ENCODE measurements around the gene EIF1B. TPM values are rescaled to one million over a fixed set of nuclear protein-coding genes. Genes with fewer than 3 reads are reported as not detected.

EIF1B gene
- polyA plus RNA-seq, 1 experiment = 18.6 TPM

DNA sequence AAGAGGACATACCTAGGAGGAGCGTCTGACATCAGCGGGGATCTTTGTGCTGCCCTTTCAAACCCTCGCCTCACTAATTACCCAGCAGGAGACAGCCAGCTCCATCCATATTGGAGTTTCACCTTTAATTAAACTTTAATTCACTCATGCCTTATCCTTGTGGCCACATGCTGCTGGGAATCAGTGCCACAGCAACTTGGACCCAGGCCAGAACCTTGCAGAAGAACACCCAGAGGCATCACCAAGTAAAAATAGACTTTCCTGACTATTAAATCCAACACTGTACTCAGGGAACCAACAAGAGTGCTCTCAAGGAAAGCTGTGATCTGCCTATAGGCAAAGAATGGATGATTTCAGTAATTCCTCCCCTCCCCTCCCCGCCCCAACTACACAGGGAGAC, 23.9 kb downstream of the EIF1B start:
- Histone ChIP-seq H3K27me3 (ENCODE audit: control insufficient read depth, insufficient read depth, low read length) (no peaks in the 10 kb centered on the region), H3K4me3 (ENCODE audit: low read depth, low read length) (no peak overlapping the region), H3K36me3 (ENCODE audit: control insufficient read depth, insufficient read depth, low read length) (no peaks in the 10 kb centered on the region)
- TF ChIP-seq, protein P1, sequence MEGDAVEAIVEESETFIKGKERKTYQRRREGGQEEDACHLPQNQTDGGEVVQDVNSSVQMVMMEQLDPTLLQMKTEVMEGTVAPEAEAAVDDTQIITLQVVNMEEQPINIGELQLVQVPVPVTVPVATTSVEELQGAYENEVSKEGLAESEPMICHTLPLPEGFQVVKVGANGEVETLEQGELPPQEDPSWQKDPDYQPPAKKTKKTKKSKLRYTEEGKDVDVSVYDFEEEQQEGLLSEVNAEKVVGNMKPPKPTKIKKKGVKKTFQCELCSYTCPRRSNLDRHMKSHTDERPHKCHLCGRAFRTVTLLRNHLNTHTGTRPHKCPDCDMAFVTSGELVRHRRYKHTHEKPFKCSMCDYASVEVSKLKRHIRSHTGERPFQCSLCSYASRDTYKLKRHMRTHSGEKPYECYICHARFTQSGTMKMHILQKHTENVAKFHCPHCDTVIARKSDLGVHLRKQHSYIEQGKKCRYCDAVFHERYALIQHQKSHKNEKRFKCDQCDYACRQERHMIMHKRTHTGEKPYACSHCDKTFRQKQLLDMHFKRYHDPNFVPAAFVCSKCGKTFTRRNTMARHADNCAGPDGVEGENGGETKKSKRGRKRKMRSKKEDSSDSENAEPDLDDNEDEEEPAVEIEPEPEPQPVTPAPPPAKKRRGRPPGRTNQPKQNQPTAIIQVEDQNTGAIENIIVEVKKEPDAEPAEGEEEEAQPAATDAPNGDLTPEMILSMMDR (IDR thresholded peaks at IDR 0.05; ENCODE audit: insufficient read depth, low read depth, low read length) = no peak
- ChIA-PET CTCF (interaction anchor here (1.4 kb wide), 1 partner anchor 252 kb away, joined by 3 read pairs; no protein-coding TSS in a partner anchor), POLR2A (no interaction called here)
- DNase-seq (ENCODE audit: low read depth) = no peak

DNA sequence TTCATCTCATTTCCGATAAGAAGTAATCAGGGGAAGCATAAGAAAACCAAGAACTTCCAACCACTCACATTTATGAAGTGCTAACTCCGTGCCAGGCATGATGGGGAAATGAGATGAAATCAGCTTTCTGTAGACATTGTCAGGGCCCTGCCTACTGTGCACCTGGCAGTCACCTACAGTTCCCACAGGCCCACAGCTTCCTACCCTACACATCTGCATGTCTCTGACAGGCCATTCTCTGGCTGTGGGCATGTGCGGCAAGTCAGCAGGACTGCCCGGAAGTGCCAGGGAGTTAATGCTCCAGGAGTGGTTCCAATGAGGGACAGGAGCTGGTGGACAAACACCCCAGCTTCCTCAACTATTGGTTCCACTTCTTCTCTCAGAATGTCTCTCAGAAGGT, 24.3 kb downstream of the EIF1B start:
- Histone ChIP-seq H3K36me3 (ENCODE audit: control insufficient read depth, insufficient read depth, low read length) (no peaks in the 10 kb centered on the region), H3K4me3 (ENCODE audit: low read depth, low read length) (no peak overlapping the region), H3K27me3 (ENCODE audit: control insufficient read depth, insufficient read depth, low read length) (no peaks in the 10 kb centered on the region)
- CTCF ChIA-PET = interaction anchor here (1.4 kb wide), 1 partner anchor 251 kb away, joined by 3 read pairs; no protein-coding TSS in a partner anchor
- TF ChIP-seq, protein P1 (IDR thresholded peaks at IDR 0.05; ENCODE audit: insufficient read depth, low read depth, low read length) = no peak
- no peak for DNase-seq (ENCODE audit: low read depth)
- POLR2A ChIA-PET = no interaction called here

DNA sequence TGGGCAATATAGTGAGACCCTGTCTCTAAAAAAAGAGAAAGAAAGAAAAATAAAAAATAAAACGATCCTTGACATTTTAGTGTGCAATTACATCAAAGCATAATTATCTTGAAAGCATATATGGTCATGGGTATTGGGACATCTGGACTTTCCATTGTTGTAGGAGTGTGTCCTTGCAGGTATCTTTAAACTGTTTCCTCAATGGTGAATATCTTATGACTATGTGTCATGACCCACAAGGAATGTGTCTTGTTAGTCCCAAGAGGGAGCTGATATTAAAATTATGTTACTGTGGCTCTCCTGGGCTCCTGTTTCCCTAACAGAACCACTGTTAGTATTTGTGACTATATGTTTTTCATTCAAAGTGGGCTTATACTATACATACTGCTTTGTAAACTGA, 26.6 kb downstream of the EIF1B start:
- H3K36me3 ChIP-seq (ENCODE audit: control insufficient read depth, insufficient read depth, low read length) = no peaks in the 10 kb centered on the region
- H3K27me3 ChIP-seq (ENCODE audit: control insufficient read depth, insufficient read depth, low read length) = no peaks in the 10 kb centered on the region
- no peak overlapping the region for H3K4me3 ChIP-seq (ENCODE audit: low read depth, low read length)
- ChIA-PET POLR2A (no interaction called here), CTCF (no interaction called here)
- no peak for DNase-seq (ENCODE audit: low read depth)
- TF ChIP-seq, protein P1 (IDR thresholded peaks at IDR 0.05; ENCODE audit: insufficient read depth, low read depth, low read length) = no peak

DNA sequence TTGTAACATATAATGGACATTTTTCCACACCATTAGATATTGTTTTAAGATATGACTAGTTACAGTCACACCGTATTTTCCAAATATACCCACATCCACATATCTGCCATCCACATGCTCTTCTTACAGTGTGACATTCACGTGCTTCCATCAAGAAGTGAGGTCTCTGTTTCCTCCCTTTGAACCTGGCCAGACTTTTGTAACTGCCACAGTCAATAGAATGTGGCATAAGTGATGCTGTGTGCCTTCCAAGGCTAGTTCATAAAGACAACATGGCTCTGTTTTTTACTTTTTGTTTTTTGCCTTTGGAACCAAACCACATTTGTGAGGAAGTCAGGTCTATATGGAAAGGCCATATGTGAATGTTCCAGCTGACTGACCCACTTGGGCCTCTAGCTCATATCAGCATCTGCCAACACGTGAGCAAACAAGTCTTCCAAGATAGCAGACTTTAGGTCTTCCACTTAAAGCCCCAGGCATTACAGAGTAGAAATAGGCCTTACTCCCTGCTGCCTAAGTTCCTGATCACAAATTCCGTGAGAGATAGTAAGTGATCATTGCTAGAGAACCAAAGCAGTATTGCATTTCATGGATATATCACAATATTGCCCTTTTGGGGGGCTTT, 27.1 kb downstream of the EIF1B start:
- DNase-seq (ENCODE audit: low read depth) = no peak
- ChIA-PET POLR2A (no interaction called here), CTCF (no interaction called here)
- Histone ChIP-seq H3K36me3 (ENCODE audit: control insufficient read depth, insufficient read depth, low read length) (no peaks in the 10 kb centered on the region), H3K27me3 (ENCODE audit: control insufficient read depth, insufficient read depth, low read length) (no peaks in the 10 kb centered on the region), H3K4me3 (ENCODE audit: low read depth, low read length) (no peak overlapping the region)
- TF ChIP-seq, protein P1 (IDR thresholded peaks at IDR 0.05; ENCODE audit: insufficient read depth, low read depth, low read length) = no peak

DNA sequence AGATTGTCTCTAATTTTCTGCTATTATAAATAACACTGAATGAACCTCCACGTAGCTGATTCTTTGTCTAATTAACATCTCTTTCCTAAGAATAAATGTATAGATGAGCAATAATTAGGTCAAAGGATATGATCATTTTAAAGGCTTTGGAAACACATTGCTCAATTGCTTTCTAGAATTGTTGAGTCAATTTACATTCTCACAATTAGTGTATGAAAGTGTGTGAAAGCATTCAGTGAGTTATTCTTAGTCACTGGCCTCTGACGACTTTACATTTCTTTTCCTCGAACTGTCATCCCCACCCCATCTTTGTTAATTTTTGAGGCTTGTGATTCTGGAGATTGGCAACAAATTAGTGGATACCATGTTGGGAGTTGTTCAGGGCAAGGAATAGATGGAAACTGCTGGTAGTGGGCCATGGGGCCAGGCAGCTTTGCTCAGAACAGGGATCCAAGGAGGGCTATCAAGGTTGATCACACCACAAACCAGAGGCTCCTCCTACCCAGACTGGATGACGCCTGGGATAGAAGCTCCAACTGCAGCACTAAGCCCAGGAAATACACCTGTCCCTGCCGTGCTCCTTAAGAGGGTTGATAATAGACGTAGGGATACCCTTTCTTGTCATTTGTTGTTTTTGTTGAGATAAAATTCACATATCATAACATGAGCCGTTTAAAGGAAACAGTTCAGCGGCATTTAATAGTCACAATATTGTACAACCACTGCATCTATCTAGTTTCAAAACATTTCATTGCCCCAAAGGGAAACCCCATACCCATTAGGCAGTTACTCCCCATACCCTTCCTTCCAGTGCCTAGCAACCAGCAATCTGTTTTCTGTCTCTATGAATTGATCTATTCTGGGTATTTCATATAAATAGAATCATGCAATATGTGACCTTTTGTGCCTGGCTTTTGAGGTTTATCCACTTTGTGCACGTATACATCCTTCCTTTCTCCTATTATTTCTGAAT, 27.9 kb downstream of the EIF1B start:
- H3K4me3 ChIP-seq (ENCODE audit: low read depth, low read length) = no peak overlapping the region
- TF ChIP-seq, protein P1 (IDR thresholded peaks at IDR 0.05; ENCODE audit: insufficient read depth, low read depth, low read length) = no peak
- DNase-seq (ENCODE audit: low read depth) = no peak
- POLR2A ChIA-PET = no interaction called here
- H3K36me3 ChIP-seq (ENCODE audit: control insufficient read depth, insufficient read depth, low read length) = no peaks in the 10 kb centered on the region
- no peaks in the 10 kb centered on the region for H3K27me3 ChIP-seq (ENCODE audit: control insufficient read depth, insufficient read depth, low read length)
- CTCF ChIA-PET = no interaction called here

All from BJ (cell line).